Measurements from ENCODE around the gene RACGAP1. TPM values are rescaled to one million over a fixed set of nuclear protein-coding genes. Genes with fewer than 3 reads are reported as not detected.
A peak's percentile ranks its signal among the peaks of the same experiment; 100 is the strongest.

Gene RACGAP1
- total and polyA plus RNA-seq, 2 of the 4 experiments (the other 2 are of a cell fraction), result 37.9 to 110 TPM

DNA sequence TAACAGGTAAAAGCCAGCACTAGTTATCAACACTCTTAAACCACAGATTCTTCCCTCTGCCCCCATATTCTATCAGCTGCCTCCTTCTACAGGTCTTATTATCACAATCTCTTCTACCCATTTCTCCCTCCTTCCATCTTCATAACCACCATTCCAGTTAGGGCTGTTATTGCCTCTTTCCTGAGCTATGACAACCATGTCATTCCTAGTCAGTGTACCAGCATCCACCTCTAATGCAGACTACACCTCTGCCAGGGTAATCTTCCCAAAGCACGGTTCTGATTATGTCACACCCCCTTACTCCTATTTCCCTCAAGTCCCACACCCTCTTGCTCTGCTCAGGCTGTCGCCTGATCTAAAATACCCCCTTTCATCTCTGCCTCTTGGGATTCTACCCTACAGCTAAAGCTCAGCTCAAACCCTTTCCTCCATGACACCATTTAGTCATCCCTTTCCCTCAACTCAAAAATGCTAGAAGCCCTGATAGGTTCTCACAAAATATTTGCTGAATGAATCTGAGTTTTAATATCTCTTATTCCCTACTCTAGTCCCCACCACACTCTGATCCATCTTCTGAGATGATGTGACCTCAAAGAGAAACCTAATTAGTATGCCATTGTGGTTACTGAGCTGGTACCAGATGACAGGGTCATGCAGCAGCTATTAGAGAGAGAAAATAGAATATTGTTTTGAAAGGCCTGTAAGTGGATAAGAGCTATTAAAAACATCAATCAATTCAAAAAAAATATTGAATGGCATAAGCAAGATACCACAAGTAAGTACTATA is 11.7 kb downstream of the RACGAP1 start:
- H3K14ac ChIP-seq (replicated peaks; ENCODE audit: low read depth, low read length), result no peak overlapping the region
- peak overlapping the region; percentile 62; the same call in 1 of the 2 replicates for H4K5ac ChIP-seq (ENCODE audit: low read depth, low read length)
- peaks cover 3% of the 10 kb centered on the region; the same call in 1 of the 2 replicates for H3K36me3 ChIP-seq (ENCODE audit: control insufficient read depth, insufficient read depth, low read length)
- H3K4ac ChIP-seq (ENCODE audit: low read depth, low read length), result no peak overlapping the region
- no peak overlapping the region for H4K91ac ChIP-seq (ENCODE audit: insufficient read depth, low read depth, low read length)
- H3K56ac ChIP-seq (ENCODE audit: extremely low read depth, insufficient read depth, low read length), result no peak overlapping the region
- no peak overlapping the region for H3K4me3 ChIP-seq (ENCODE audit: insufficient read depth, low read depth, low read length)
- H3K4me1 ChIP-seq (ENCODE audit: control insufficient read depth, insufficient read depth, low read length), result peaks cover 4% of the 10 kb centered on the region; the same call in 1 of the 2 replicates
- peak overlapping the region in 1 of 2 experiments; percentile 60; a peak in 2 of 4 replicates for H4K8ac ChIP-seq (ENCODE audit: low read depth in 2 of 2, low read length in 2 of 2)
- no peak overlapping the region for H3K4me2 ChIP-seq (ENCODE audit: low read depth, low read length)
- no peak overlapping the region for H2BK15ac ChIP-seq (ENCODE audit: low read depth, low read length)
- no peak overlapping the region for H2BK5ac ChIP-seq (ENCODE audit: low read depth, low read length, poor library complexity, severe bottlenecking)
- peak overlapping the region; percentile 20 for H2AK9ac ChIP-seq (replicated peaks; ENCODE audit: low read depth, low read length, poor library complexity)
- no peaks in the 10 kb centered on the region for H3K27me3 ChIP-seq (ENCODE audit: control insufficient read depth, insufficient read depth, low read length)
- H4K20me1 ChIP-seq (ENCODE audit: insufficient read depth, low read length), result no peaks in the 10 kb centered on the region; the same call in none of the 2 replicates
- no TSS peak for BruUV-seq (replicated peaks)
- H3K79me1 ChIP-seq (ENCODE audit: low read depth in 1 of 2, low read length in 2 of 2), result peaks cover 28 to 43% of the 10 kb centered on the region in 2 experiments
- DNase-seq (no peak), ATAC-seq (ENCODE audit: low read depth) (no peak)
- TF ChIP-seq, protein P1, sequence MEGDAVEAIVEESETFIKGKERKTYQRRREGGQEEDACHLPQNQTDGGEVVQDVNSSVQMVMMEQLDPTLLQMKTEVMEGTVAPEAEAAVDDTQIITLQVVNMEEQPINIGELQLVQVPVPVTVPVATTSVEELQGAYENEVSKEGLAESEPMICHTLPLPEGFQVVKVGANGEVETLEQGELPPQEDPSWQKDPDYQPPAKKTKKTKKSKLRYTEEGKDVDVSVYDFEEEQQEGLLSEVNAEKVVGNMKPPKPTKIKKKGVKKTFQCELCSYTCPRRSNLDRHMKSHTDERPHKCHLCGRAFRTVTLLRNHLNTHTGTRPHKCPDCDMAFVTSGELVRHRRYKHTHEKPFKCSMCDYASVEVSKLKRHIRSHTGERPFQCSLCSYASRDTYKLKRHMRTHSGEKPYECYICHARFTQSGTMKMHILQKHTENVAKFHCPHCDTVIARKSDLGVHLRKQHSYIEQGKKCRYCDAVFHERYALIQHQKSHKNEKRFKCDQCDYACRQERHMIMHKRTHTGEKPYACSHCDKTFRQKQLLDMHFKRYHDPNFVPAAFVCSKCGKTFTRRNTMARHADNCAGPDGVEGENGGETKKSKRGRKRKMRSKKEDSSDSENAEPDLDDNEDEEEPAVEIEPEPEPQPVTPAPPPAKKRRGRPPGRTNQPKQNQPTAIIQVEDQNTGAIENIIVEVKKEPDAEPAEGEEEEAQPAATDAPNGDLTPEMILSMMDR (conservative IDR thresholded peaks at IDR 0.05; ENCODE audit: low read depth, low read length), result no peak
- H3K9ac ChIP-seq (ENCODE audit: low read depth, low read length), result no peak overlapping the region
- no peak overlapping the region for H2BK20ac ChIP-seq (ENCODE audit: low read depth, low read length)
- intact Hi-C loops (cut with micrococcal nuclease), result no loop called here
- dilution Hi-C loops (cut with HindIII; ENCODE audit: low sequenced_read_pairs, unreplicated experiment), result no loop called here
- H2AFZ ChIP-seq (replicated peaks; ENCODE audit: low read length, poor library complexity), result no peak overlapping the region
- H3K18ac ChIP-seq (ENCODE audit: low read depth, low read length), result no peak overlapping the region
- H2BK120ac ChIP-seq (ENCODE audit: low read depth, low read length), result no peak overlapping the region
- WGBS, 2 experiments (ENCODE audit: extremely low coverage in 2 of 2, insufficient read length in 1 of 2), result 86% methylated on average over 2 of the region's 2 CpGs; no CpG with 5 or more reads in 1 of the 2 experiments
- H3K9me1 ChIP-seq (ENCODE audit: insufficient read depth, low read length), result no peaks in the 10 kb centered on the region
- no peak overlapping the region for H2AK5ac ChIP-seq (ENCODE audit: low read depth, low read length)
- H3K9me3 ChIP-seq (ENCODE audit: control insufficient read depth, insufficient read depth, low read length), result no peaks in the 10 kb centered on the region
- POLR2A ChIA-PET (ENCODE audit: unreplicated experiment), result no interaction called here
- in situ Hi-C loops (cut with MboI; ENCODE audit: low sequenced_read_pairs), result no loop called here
- CTCF ChIA-PET, result interaction anchor here (0.6 kb wide), 1 partner anchor 23 kb away, joined by 3 read pairs; no protein-coding TSS in a partner anchor
- H3K27ac ChIP-seq (ENCODE audit: insufficient read depth, low read length), result no peak overlapping the region
- no peak overlapping the region for H3K23ac ChIP-seq (ENCODE audit: low read depth, low read length)

Data from IMR-90 (cell line).